Nephron progenitor cell (in vitro differentiated cells): ENCODE data around the gene DGLUCY.
A peak's percentile ranks its signal among the peaks of the same experiment; 100 is the strongest.

Experiments used
- DNase-seq: peaks from one replicate; pipeline ENCODE4 v3.0.0; 2021
- H3K27ac Mint-ChIP-seq: 2 replicates; pipeline ENCODE4 v1.8.0; 2021; ENCODE audit warnings: mild to moderate bottlenecking, moderate library complexity, mixed read lengths
- H3K27me3 Mint-ChIP-seq: 2 replicates; pipeline ENCODE4 v1.8.0; 2021; ENCODE audit warnings: mild to moderate bottlenecking, low read depth, mixed read lengths; ENCODE audit not compliant: poor library complexity
- H3K36me3 Mint-ChIP-seq: 2 replicates; pipeline ENCODE4 v1.8.0; 2021; ENCODE audit warnings: low read depth, mixed read lengths
- H3K4me1 Mint-ChIP-seq: 2 replicates; pipeline ENCODE4 v1.8.0; 2021; ENCODE audit warnings: mixed read lengths
- H3K4me3 Mint-ChIP-seq: 2 replicates; pipeline ENCODE4 v1.8.0; 2021; ENCODE audit warnings: mild to moderate bottlenecking, moderate library complexity, mixed read lengths
- H3K9me3 Mint-ChIP-seq: 2 replicates; pipeline ENCODE4 v1.8.0; 2021; ENCODE audit warnings: mild to moderate bottlenecking, moderate library complexity, mixed read lengths
- CTCF ChIP-seq: fragments of 200-600 bp; sonication (generic); IDR thresholded peaks from 2 replicates; pipeline ENCODE4 v1.5.0; 2021; ENCODE audit warnings: antibody characterized with exemption

The DGLUCY gene

GRCh38 chr14:91271639-91272038, 157.8 kb downstream of the DGLUCY start:
- Mint-ChIP-seq H3K36me3 (peaks cover 37% of the 10 kb centered on the region), H3K27ac (peak overlapping the region; percentile 50), H3K4me1 (peaks cover 13% of the 10 kb centered on the region), H3K9me3 (no peaks in the 10 kb centered on the region), H3K4me3 (no peak overlapping the region), H3K27me3 (peaks cover 6% of the 10 kb centered on the region)
- DNase-seq: no peak
- peak; percentile 13 for TF ChIP-seq CTCF

- Mint-ChIP-seq H3K4me3 (no peak overlapping the region), H3K4me1 (peaks cover 13% of the 10 kb centered on the region), H3K27ac (peak overlapping the region; percentile 94), H3K36me3 (peaks cover 46% of the 10 kb centered on the region), H3K9me3 (no peaks in the 10 kb centered on the region), H3K27me3 (peaks cover 3% of the 10 kb centered on the region)
- DNase-seq: no peak
- TF ChIP-seq CTCF: no peak
These were observed 158.7 kb downstream of the DGLUCY start for GRCh38 chr14:91272341-91273272.

- peaks cover 13% of the 10 kb centered on the region for H3K4me1 Mint-ChIP-seq
- H3K27me3 Mint-ChIP-seq: no peaks in the 10 kb centered on the region
- H3K36me3 Mint-ChIP-seq: peaks cover 41% of the 10 kb centered on the region
- no peaks in the 10 kb centered on the region for H3K9me3 Mint-ChIP-seq
- no peak overlapping the region for H3K27ac Mint-ChIP-seq
- no peak for DNase-seq
- TF ChIP-seq CTCF: no peak
- H3K4me3 Mint-ChIP-seq: no peak overlapping the region
These were observed 159.5 kb downstream of the DGLUCY start for GRCh38 chr14:91273273-91273884.

GRCh38 chr14:91273885-91274273, 160.0 kb downstream of the DGLUCY start:
- Mint-ChIP-seq H3K27me3 (no peaks in the 10 kb centered on the region), H3K27ac (no peak overlapping the region), H3K4me3 (no peak overlapping the region), H3K36me3 (peaks cover 40% of the 10 kb centered on the region), H3K9me3 (no peaks in the 10 kb centered on the region), H3K4me1 (peaks cover 13% of the 10 kb centered on the region)
- DNase-seq: no peak
- TF ChIP-seq CTCF: no peak

GRCh38 chr14:91274796-91275195, 160.9 kb downstream of the DGLUCY start:
- H3K9me3 Mint-ChIP-seq: no peaks in the 10 kb centered on the region
- TF ChIP-seq CTCF: no peak
- DNase-seq: no peak
- no peak overlapping the region for H3K4me3 Mint-ChIP-seq
- H3K27me3 Mint-ChIP-seq: no peaks in the 10 kb centered on the region
- H3K27ac Mint-ChIP-seq: peak overlapping the region; percentile 59
- peaks cover 4% of the 10 kb centered on the region for H3K4me1 Mint-ChIP-seq
- peaks cover 34% of the 10 kb centered on the region for H3K36me3 Mint-ChIP-seq
